Neuron (in vitro differentiated cells): ENCODE data around the gene BNC2.

ENCODE experiments used
- H2AFZ ChIP-seq: one replicate; pipeline ENCODE4 v1.6.1; 2013; ENCODE audit warnings: low read depth, mild to moderate bottlenecking, inconsistent platforms, low read length, moderate library complexity
- H3K27me3 ChIP-seq: one replicate; pipeline ENCODE4 v1.6.1; 2013; ENCODE audit warnings: low read length; ENCODE audit not compliant: insufficient read depth
- H3K36me3 ChIP-seq: one replicate; pipeline ENCODE4 v1.6.1; 2013; ENCODE audit warnings: low read length; ENCODE audit not compliant: insufficient read depth
- H3K4me1 ChIP-seq: one replicate; pipeline ENCODE4 v1.6.1; 2013; ENCODE audit warnings: low read length; ENCODE audit not compliant: insufficient read depth
- H3K4me3 ChIP-seq: 2 replicates; pipeline ENCODE4 v1.5.1; 2013; ENCODE audit warnings: mild to moderate bottlenecking, low read length, moderate library complexity
- H3K9me3 ChIP-seq: one replicate; pipeline ENCODE4 v1.6.1; 2013; ENCODE audit warnings: low read length

BNC2 gene

DNA sequence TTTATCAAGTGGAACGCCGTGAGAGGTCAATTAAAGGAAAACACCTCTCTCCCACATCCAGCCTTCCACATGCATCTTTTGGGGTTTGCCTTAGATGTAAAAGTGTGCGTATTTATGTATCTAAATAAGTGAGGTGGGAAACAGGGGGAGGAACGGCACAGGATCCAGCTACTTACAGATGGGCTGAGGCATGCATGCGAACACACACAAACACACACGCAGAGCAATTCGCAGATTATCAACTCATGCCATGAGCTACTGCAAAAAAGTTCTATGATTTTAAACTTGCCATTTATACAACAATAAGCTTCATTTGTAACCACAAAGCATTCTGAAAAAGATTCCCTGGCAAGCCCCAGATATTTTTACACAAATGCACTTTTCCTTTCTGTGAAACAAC, 242.1 kb downstream of the BNC2 start:
- Histone ChIP-seq H3K4me3 (no peak overlapping the region), H2AFZ (no peak overlapping the region), H3K9me3 (no peaks in the 10 kb centered on the region), H3K27me3 (no peaks in the 10 kb centered on the region), H3K4me1 (peaks cover 24% of the 10 kb centered on the region), H3K36me3 (no peaks in the 10 kb centered on the region)

GRCh38 chr9:16627967-16628366, 242.5 kb downstream of the BNC2 start:
- no peaks in the 10 kb centered on the region for H3K36me3 ChIP-seq
- H3K4me1 ChIP-seq: peaks cover 24% of the 10 kb centered on the region
- no peak overlapping the region for H2AFZ ChIP-seq
- no peaks in the 10 kb centered on the region for H3K9me3 ChIP-seq
- H3K27me3 ChIP-seq: no peaks in the 10 kb centered on the region
- no peak overlapping the region for H3K4me3 ChIP-seq

DNA sequence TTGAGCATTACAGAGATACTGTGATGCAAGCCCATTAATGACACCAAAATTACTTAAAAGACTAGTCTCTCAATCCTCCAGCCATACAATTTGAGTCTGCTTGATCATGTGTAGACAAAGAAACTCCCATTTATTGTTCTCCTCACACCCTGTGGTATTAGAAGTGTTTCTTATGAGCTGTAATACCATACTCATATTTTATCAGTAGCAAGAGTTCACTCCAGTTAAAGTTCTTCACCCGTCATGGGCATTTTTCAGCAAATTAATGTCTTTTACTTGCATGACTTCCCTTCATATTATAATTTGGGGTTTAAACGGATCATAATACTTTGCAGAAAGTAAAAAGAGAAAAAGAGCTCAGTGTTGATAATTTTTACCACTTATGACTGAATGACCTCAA, 242.9 kb downstream of the BNC2 start:
- no peak overlapping the region for H3K4me3 ChIP-seq

GRCh38 chr9:16626577-16627130, 243.8 kb downstream of the BNC2 start:
- no peak overlapping the region for H2AFZ ChIP-seq
- H3K4me1 ChIP-seq: peaks cover 24% of the 10 kb centered on the region
- H3K36me3 ChIP-seq: no peaks in the 10 kb centered on the region
- no peaks in the 10 kb centered on the region for H3K27me3 ChIP-seq
- H3K4me3 ChIP-seq: no peak overlapping the region
- H3K9me3 ChIP-seq: no peaks in the 10 kb centered on the region

More for the DNA sequence above, 242.9 kb downstream of the BNC2 start:
- H3K9me3 ChIP-seq: no peaks in the 10 kb centered on the region
- H2AFZ ChIP-seq: no peak overlapping the region
- no peaks in the 10 kb centered on the region for H3K36me3 ChIP-seq
- peaks cover 24% of the 10 kb centered on the region for H3K4me1 ChIP-seq
- H3K27me3 ChIP-seq: no peaks in the 10 kb centered on the region

- H3K4me1 ChIP-seq: peaks cover 24% of the 10 kb centered on the region
- no peak overlapping the region for H2AFZ ChIP-seq
- no peaks in the 10 kb centered on the region for H3K9me3 ChIP-seq
- no peaks in the 10 kb centered on the region for H3K27me3 ChIP-seq
- no peak overlapping the region for H3K4me3 ChIP-seq
- H3K36me3 ChIP-seq: no peaks in the 10 kb centered on the region
These were observed 244.7 kb downstream of the BNC2 start for GRCh38 chr9:16625811-16626210.

- no peak overlapping the region for H3K4me3 ChIP-seq
- H3K36me3 ChIP-seq: no peaks in the 10 kb centered on the region
These were observed 245.3 kb downstream of the BNC2 start for GRCh38 chr9:16625161-16625631.

DNA sequence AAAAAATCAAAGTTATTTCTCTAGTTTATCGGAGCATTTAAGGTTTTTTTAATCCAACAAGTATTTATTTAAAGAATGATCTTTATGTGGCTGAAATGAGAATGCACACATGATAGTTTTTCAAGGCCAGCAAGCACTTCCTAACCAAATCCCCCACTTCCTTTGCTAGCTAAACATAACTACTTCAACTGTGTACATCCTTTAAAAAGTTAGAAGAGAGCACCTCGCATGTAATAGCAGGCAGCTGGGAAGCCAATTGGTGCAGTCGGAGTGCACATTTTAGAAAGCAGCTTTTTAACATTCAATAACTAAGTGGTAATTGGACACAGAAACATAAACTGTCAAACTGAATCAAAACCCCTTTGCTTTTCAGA, 245.7 kb downstream of the BNC2 start:
- Histone ChIP-seq H3K27me3 (no peaks in the 10 kb centered on the region), H3K9me3 (no peaks in the 10 kb centered on the region), H3K4me1 (peaks cover 26% of the 10 kb centered on the region), H3K36me3 (no peaks in the 10 kb centered on the region), H2AFZ (no peak overlapping the region), H3K4me3 (no peak overlapping the region)

More at GRCh38 chr9:16625161-16625631, 245.3 kb downstream of the BNC2 start:
- Histone ChIP-seq H3K9me3 (no peaks in the 10 kb centered on the region), H3K27me3 (no peaks in the 10 kb centered on the region), H2AFZ (no peak overlapping the region), H3K4me1 (peaks cover 24% of the 10 kb centered on the region)

DNA sequence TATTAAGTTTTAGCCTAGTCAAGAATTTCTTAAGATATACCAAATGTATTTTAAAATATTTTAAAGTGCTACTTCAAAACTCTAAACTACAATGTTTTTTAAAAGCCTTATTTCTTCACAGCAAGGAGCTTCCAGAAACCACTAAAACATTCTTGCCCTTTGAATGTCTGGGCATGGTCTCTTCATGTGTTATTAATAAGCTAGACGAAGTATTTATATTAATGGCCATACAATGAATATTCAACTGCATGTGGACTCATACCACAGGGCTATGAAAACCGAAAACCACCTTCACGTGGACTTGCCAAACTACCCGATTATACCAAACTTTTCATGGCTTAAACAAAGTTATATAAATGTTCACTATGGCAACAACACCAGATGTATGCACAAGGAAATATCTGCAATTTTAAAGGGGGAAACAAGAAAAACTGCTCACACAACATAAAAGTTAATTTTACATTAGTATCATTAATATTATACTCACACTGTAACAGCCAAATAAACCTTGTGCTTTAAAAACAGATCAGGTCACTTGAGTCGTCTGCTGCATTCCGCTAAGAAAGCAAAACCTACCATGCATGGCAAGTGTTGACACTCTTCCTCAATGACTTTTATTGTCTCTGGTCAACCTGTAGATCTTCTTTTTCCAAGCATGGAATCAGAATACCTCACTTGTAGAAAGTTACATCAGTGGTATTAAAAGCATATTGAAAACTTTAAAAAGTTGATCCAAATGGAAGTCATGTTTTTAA, 246.3 kb downstream of the BNC2 start:
- Histone ChIP-seq H2AFZ (no peak overlapping the region), H3K4me1 (peaks cover 28% of the 10 kb centered on the region), H3K36me3 (no peaks in the 10 kb centered on the region), H3K27me3 (no peaks in the 10 kb centered on the region), H3K9me3 (no peaks in the 10 kb centered on the region), H3K4me3 (no peak overlapping the region)

- Histone ChIP-seq H3K27me3 (no peaks in the 10 kb centered on the region), H2AFZ (no peak overlapping the region), H3K4me3 (no peak overlapping the region), H3K9me3 (no peaks in the 10 kb centered on the region), H3K36me3 (no peaks in the 10 kb centered on the region), H3K4me1 (peaks cover 28% of the 10 kb centered on the region)
These were observed 247.9 kb downstream of the BNC2 start for GRCh38 chr9:16622541-16622940.

GRCh38 chr9:16619914-16620520, 250.5 kb downstream of the BNC2 start:
- Histone ChIP-seq H2AFZ (no peak overlapping the region), H3K4me1 (peaks cover 4% of the 10 kb centered on the region), H3K9me3 (no peaks in the 10 kb centered on the region), H3K4me3 (no peak overlapping the region), H3K36me3 (no peaks in the 10 kb centered on the region), H3K27me3 (no peaks in the 10 kb centered on the region)

DNA sequence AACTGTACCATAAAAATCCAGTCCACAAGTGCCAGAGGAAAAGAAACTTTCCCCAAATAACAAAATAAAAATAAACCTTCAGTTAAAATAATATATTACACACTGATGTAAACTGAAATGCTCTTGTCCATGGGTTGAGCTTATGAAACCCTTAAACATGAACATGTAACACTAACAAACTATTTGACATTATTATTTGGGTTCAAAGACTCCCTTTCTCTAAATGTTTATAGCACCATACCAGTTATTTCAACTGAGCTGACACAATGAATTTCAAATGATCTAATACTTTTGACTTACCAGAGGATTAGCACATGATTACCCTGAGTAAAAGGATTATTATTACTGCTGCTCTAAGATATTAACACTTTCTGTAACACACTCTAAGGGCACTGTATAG, 251.1 kb downstream of the BNC2 start:
- H2AFZ ChIP-seq: no peak overlapping the region
- no peaks in the 10 kb centered on the region for H3K9me3 ChIP-seq
- no peak overlapping the region for H3K4me3 ChIP-seq
- H3K36me3 ChIP-seq: no peaks in the 10 kb centered on the region
- H3K4me1 ChIP-seq: peaks cover 3% of the 10 kb centered on the region
- no peaks in the 10 kb centered on the region for H3K27me3 ChIP-seq

DNA sequence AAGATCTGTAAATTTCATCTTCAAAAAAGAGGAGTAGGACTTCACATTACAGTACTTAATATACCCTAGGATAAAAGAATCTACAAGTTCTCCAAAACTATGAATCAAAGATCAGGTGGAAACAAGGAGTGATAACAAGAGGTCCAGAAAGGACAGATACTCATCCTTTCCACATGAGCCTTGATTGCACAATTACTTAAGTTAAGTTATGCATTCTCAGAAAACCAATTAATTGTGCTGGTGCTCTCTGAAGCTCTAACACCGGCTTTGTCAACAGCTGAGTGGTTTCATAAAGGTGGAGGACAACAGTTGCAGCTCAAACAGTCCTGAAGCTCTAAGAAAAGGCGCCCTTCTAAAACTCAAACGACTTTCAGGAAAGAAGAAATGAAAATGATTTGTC, 251.9 kb downstream of the BNC2 start:
- peaks cover 3% of the 10 kb centered on the region for H3K4me1 ChIP-seq
- no peaks in the 10 kb centered on the region for H3K27me3 ChIP-seq
- no peak overlapping the region for H2AFZ ChIP-seq
- no peak overlapping the region for H3K4me3 ChIP-seq
- H3K36me3 ChIP-seq: no peaks in the 10 kb centered on the region
- H3K9me3 ChIP-seq: no peaks in the 10 kb centered on the region

DNA sequence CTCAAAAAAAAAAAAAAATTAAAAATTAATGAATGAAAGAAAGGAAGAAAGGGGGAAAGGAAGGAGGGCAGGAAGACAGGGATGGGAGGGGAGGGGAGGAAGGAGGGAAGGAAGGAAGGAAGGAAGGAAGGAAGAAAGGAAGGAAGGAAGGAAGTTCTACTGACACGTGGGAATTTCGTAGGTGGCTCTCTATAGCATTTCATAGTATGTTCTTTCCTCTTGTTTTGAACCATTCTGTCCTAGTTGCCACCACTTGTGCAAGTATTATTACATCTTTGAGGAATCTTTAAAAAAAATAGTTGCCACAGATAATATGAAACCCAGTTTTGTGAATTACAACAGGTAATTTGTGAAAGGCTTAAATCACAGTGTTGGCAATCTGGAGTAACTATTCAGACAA, 253.8 kb downstream of the BNC2 start:
- Histone ChIP-seq H3K9me3 (no peaks in the 10 kb centered on the region), H2AFZ (no peak overlapping the region), H3K4me1 (peaks cover 3% of the 10 kb centered on the region), H3K36me3 (no peaks in the 10 kb centered on the region), H3K4me3 (no peak overlapping the region), H3K27me3 (no peaks in the 10 kb centered on the region)
